Common myeloid progenitor, CD34-positive (primary cell): ENCODE data around the gene CDIPT.

Source experiments
- CTCF ChIA-PET: fragments of 350-600 bp; sonication (Branson Sonifier 250); formaldehyde crosslinking; loops from one replicate; lab custom pipeline; 2021; ENCODE audit warnings: antibody characterized with exemption; lab: Charles Lee
- POLR2A ChIA-PET: fragments of 350-600 bp; sonication (Branson Sonifier 250); formaldehyde crosslinking; loops from one replicate; lab custom pipeline; 2021; ENCODE audit warnings: antibody characterized with exemption; lab: Charles Lee
- DNase-seq, 3 donors: peaks; one replicate each; pipeline versions ENCODE4 v3.0.0 to v3.0.0-alpha.2; 2013
- H3K27ac ChIP-seq, 2 experiments: 1 replicate in 1 of 2; 2 replicates in 1 of 2; pipeline ENCODE4 v1.7.0; 2013; ENCODE audit warnings: inconsistent platforms in 2 of 2, low read length in 2 of 2, mild to moderate bottlenecking in 2 of 2, low read depth in 1 of 2, moderate library complexity in 1 of 2; ENCODE audit not compliant: severe bottlenecking in 2 of 2, insufficient read depth in 1 of 2, poor library complexity in 1 of 2
- H3K27me3 ChIP-seq, 5 experiments: replicated peaks in 2 of 5; 1 replicate in 3 of 5; 2 replicates in 2 of 5; pipeline versions ENCODE4 v1.6.1 to v1.7.0; 2013; ENCODE audit warnings: low read length in 4 of 5, mild to moderate bottlenecking in 2 of 5, moderate library complexity in 2 of 5, inconsistent platforms in 1 of 5; ENCODE audit not compliant: insufficient read depth in 5 of 5, control insufficient read depth in 4 of 5
- H3K36me3 ChIP-seq, 4 experiments: 1 replicate in 2 of 4; 2 replicates in 2 of 4; pipeline versions ENCODE4 v1.6.1 to v1.7.0; 2013; ENCODE audit warnings: low read length in 3 of 4, control low read depth in 1 of 4, mild to moderate bottlenecking in 1 of 4; ENCODE audit not compliant: control insufficient read depth in 4 of 4, insufficient read depth in 4 of 4
- H3K4me1 ChIP-seq, 4 experiments: 1 replicate in 3 of 4; 2 replicates in 1 of 4; pipeline versions ENCODE4 v1.6.1 to v1.7.1; 2013; ENCODE audit warnings: low read length in 3 of 4, mild to moderate bottlenecking in 3 of 4, control low read depth in 1 of 4, inconsistent platforms in 1 of 4, moderate library complexity in 1 of 4; ENCODE audit not compliant: control insufficient read depth in 4 of 4, insufficient read depth in 4 of 4; ENCODE audit errors: control extremely low read depth in 1 of 4
- H3K4me3 ChIP-seq, 7 experiments: 1 replicate in 4 of 7; 2 replicates in 3 of 7; pipeline versions ENCODE4 v1.5.1 to v1.7.0; 2013; ENCODE audit warnings: mild to moderate bottlenecking in 7 of 7, low read length in 6 of 7, moderate library complexity in 6 of 7, inconsistent platforms in 2 of 7, low read depth in 2 of 7, control low read depth in 1 of 7; ENCODE audit not compliant: insufficient read depth in 4 of 7, control insufficient read depth in 1 of 7; ENCODE audit errors: extremely low read depth in 1 of 7
- H3K9me3 ChIP-seq, 5 experiments: 1 replicate in 4 of 5; 2 replicates in 1 of 5; pipeline versions ENCODE4 v1.6.1 to v1.7.1; 2013; ENCODE audit warnings: low read length in 4 of 5, mild to moderate bottlenecking in 2 of 5, inconsistent platforms in 1 of 5, low read depth in 1 of 5, moderate library complexity in 1 of 5; ENCODE audit not compliant: control insufficient read depth in 4 of 5, insufficient read depth in 2 of 5; ENCODE audit errors: control extremely low read depth in 1 of 5
- WGBS: methylation state at CpG from one replicate; pipeline ENCODE4 v1.1.5; 2013; ENCODE audit not compliant: insufficient coverage; 5-methylcytosine and 5-hydroxymethylcytosine counted together

CDIPT gene

DNA sequence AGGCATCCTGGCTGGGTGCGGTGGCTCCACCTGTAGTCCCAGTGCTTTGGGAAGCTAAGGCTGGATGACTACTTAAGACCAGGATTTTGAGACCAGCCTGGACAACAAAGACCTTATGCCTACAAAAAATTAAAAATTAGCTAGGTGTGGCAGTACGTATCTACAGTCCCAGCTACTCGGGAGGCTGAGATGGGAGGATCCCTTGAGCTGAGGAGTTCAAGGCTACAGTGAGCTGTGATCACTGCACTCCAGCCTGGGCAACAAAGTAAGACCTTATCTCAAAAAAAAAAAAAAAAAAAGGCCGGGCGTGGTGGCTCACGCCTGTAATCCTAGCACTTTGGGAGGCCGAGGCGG is 36.7 kb downstream of the CDIPT start:
- Histone ChIP-seq H3K4me1 (peaks cover 9 to 39% (median 29%) of the 10 kb centered on the region in 4 experiments), H3K27me3 (no peaks in the 10 kb centered on the region), H3K9me3 (no peaks in the 10 kb centered on the region), H3K36me3 (peaks cover 0 to 9% (median 2%) of the 10 kb centered on the region in 4 experiments), H3K4me3 (no peak overlapping the region), H3K27ac (no peak overlapping the region)
- DNase-seq: no peak
- WGBS: 100% methylated on average over 1 of the region's 8 CpGs
- CTCF ChIA-PET: interaction anchor here (0.9 to 1.5 kb wide), 4 partner anchors 22 to 206 kb away, joined by 3 to 6 read pairs (median 3); no protein-coding TSS in a partner anchor
- POLR2A ChIA-PET: no interaction called here

DNA sequence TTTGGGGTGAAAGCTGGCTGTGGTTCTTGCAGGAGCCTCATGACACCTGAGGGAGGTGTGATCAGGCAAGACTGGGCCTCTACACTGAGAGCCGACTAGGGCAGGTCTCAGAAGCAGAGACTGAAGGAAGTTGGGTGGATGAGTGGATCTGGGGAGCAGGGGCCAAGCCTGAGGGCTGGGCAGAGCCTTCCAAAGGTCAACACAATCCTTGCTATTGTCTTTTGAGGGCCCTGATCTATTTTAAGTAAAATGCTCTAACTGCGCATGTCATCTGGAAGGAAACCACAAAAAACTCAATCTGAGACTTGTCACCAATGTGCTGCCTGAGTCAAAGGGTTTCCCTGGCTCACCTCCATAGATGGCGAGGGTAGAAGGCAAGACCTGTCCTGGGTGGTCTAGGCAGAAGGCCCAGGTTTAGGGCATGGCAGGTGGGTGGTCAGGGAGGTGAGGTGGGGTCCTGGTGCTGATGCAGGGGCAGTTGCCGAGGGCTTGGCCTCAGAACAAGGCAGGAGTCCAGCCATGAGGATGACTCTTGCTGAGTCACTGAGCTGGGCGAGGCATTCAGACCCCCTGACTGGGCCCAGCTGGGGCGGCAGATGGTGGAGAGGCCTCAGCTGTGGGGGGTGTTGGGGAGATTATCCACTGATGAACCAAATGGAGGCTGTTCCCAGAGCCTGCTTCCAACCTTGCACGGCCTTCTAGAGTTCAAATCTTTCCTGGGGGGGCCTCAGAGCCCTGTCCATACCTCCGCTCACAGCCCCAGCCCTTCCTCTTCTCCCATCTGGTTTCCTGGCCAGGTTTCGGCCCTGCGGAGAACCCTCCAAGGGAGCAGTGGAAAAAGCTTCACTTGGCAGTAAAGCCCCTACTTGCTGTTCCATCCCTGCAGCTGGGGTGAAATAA is 37.6 kb downstream of the CDIPT start:
- Histone ChIP-seq H3K27me3 (no peaks in the 10 kb centered on the region), H3K36me3 (peaks cover 0 to 3% (median under 1%) of the 10 kb centered on the region in 4 experiments), H3K27ac (no peak overlapping the region), H3K4me3 (no peak overlapping the region), H3K4me1 (peaks cover 9 to 48% (median 38%) of the 10 kb centered on the region in 4 experiments), H3K9me3 (no peaks in the 10 kb centered on the region)
- peak in 2 of 3 donors; percentile 42 to 64 for DNase-seq
- ChIA-PET CTCF (interaction anchor here (0.9 to 1.5 kb wide), 3 partner anchors 23 to 126 kb away, joined by 3 to 6 read pairs (median 3); no protein-coding TSS in a partner anchor), POLR2A (no interaction called here)
- WGBS: 47% methylated on average over 10 of the region's 10 CpGs

DNA sequence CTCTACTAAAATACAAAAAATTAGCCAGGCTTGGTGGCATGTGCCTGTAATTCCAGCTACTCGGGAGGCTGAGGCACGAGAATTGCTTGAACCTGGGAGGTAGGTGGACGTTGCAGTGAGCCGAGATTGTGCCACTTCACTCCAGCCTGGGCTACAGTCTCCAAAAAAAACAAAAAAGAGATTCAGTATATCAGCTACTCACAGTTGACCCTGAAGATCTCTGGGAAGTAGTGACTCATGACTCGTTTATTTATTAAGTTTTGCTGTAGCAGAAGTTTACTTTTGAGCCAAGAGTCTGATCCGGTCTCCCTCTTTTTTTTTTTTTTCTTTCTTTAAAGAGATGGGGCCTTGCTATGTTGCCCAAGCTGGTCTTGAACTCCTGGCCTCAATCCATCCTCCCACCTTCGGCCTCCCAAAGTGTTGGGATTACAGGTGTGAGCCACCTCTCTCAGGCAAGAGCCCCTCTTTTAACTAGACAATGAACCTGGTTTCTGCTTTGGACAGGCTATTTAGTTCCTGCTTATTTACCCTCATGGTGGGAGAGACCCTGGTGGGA is 38.4 kb downstream of the CDIPT start:
- CTCF ChIA-PET: interaction anchor here (1.0 kb wide), 1 partner anchor 9 kb away, joined by 3 read pairs; the partner anchor contains the start of gene PAGR1
- H3K36me3 ChIP-seq: peaks cover 0 to 4% (median under 1%) of the 10 kb centered on the region in 4 experiments
- peaks cover 13 to 55% (median 45%) of the 10 kb centered on the region in 4 experiments for H3K4me1 ChIP-seq
- H3K9me3 ChIP-seq: no peaks in the 10 kb centered on the region
- no peak overlapping the region for H3K4me3 ChIP-seq
- H3K27me3 ChIP-seq: no peaks in the 10 kb centered on the region
- POLR2A ChIA-PET: interaction anchor here (0.6 kb wide), 1 partner anchor 76 kb away, joined by 4 read pairs; no protein-coding TSS in a partner anchor
- H3K27ac ChIP-seq: no peak overlapping the region
- peak in 2 of 3 donors; percentile 26 to 35 for DNase-seq
- 100% methylated on average over 1 of the region's 7 CpGs for WGBS

DNA sequence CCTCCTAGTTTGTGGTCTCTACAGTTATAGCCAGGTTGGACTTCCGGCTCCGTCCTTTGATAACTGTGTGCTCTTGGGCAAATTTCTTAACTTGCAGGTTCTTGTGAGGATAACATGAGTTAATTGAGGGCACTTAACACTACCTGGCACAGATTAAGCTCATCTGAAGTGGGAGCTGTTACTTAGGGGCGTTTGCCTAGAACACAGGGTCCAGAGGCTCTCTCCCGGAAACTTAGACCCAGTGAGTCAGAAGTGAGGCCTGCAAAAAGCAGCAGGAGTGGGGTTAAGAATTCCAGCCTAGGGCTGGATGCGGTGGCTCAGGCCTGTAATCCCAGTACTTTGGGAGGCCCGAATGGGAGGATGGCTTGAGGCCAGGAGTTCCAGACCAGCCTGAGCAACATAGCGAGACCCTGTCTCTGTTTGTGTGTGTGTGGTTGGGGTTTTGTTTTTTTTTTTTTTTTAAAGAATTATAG is 41.3 kb downstream of the CDIPT start:
- ChIA-PET CTCF (interaction anchor here (2.4 to 7.2 kb wide), 3 partner anchors 14 to 121 kb away, joined by 12 to 46 read pairs (median 24); no protein-coding TSS in a partner anchor), POLR2A (no interaction called here)
- Histone ChIP-seq H3K9me3 (no peaks in the 10 kb centered on the region), H3K4me1 (peaks cover 17 to 75% (median 63%) of the 10 kb centered on the region in 4 experiments), H3K27ac (peak overlapping the region in 1 of 2 experiments; percentile 79), H3K27me3 (no peaks in the 10 kb centered on the region), H3K36me3 (peaks cover 0 to 22% (median 12%) of the 10 kb centered on the region in 4 experiments), H3K4me3 (peak overlapping the region in 4 of 7 experiments; percentile 77 to 89 (median 84))
- 68% methylated on average over 4 of the region's 7 CpGs for WGBS
- peak in 1 of 3 donors; percentile 15 for DNase-seq

DNA sequence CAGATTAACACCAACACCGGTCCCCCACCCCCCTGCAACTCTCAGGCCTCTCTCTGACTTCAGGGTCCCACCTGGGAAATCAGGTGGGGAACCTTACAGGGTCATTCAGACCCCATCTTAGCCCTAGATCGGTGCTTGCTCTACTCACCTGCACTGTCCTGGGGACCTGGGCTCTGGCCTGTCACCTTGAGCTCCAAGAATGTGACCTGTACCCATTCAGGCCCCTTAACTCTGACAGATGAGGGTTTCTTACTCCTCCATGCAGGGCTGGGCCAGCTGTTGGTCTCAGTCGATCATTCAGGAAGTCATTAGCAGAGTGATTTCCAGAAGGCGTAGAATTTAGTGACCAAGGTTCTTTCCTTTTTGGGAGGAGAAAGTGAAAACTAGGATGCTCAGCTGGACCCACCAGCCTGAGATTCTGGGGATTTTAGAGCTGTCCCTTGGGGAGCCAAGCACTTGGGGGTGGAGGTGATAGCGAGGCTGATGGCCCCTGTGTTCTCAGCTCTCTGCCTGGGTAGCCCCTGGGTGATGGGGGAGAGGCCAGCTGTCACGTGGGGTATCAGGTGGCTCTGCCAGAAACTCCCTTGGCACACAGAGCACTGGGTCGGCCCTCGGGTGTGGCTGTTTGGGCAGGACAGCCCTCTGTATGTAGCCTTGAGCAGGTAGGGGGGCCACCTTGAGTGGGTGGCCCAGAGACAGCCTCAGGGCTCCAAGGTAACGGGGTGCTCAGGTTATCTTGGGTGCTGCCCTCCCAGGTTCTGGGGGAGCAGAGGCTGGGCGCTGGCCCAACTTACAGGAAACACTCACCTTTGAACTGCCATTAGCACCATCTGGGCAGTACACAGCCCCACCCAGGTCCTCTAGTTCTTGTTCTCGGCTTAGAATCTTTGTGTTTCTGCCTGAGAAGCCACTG is 42.0 kb downstream of the CDIPT start:
- ChIA-PET POLR2A (interaction anchor here (0.7 kb wide), 1 partner anchor 13 kb away, joined by 3 read pairs; no protein-coding TSS in a partner anchor), CTCF (interaction anchor here (0.8 to 7.2 kb wide), 7 partner anchors 13 to 187 kb away, joined by 3 to 46 read pairs (median 4); no protein-coding TSS in a partner anchor)
- 35% methylated on average over 7 of the region's 11 CpGs for WGBS
- Histone ChIP-seq H3K4me3 (peak overlapping the region; percentile 48 to 89 (median 77)), H3K27ac (peak overlapping the region; percentile 1 to 79), H3K9me3 (no peaks in the 10 kb centered on the region), H3K4me1 (peaks cover 17 to 77% (median 66%) of the 10 kb centered on the region in 4 experiments), H3K36me3 (peaks cover 0 to 22% (median 12%) of the 10 kb centered on the region in 4 experiments), H3K27me3 (no peaks in the 10 kb centered on the region)
- peak in 1 of 3 donors; percentile 18 for DNase-seq

DNA sequence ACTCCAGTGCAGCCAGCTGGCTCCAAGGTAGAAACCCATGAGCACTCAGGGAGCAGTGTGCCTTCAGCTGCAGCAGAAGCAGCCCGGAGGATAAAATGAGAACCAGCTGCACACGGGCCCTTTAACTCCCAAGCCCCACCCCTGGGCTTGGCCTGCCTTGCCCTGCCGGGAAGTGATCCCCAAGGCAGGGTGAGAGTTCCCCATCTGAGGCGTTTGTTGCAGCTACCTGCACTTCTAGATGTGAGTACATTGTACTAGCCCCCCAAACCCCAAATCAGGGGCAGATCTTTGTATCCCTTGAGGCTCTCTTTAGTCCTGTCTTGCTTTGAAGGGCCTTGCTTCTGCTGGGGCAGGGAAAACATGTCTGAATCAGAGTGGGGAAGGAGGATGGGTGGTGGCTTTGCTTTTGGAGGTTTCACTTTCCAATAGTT is 42.7 kb downstream of the CDIPT start, which contains the start of gene MVP:
MVP (plus strand) TSS at position 192 of the 431 bp plus-strand sequence. CDS start 10,088 bp downstream, outside the sequence.
- peak in 2 of 3 donors; percentile 44 to 46 for DNase-seq
- CTCF ChIA-PET: interaction anchor here (1.0 to 7.2 kb wide), 8 partner anchors 13 to 187 kb away, joined by 3 to 46 read pairs (median 4); no protein-coding TSS in a partner anchor
- Histone ChIP-seq H3K27me3 (no peaks in the 10 kb centered on the region), H3K4me1 (peaks cover 17 to 74% (median 66%) of the 10 kb centered on the region in 4 experiments), H3K36me3 (peaks cover 0 to 22% (median 12%) of the 10 kb centered on the region in 4 experiments), H3K9me3 (no peaks in the 10 kb centered on the region), H3K27ac (peak within 1 kb of the TSS; percentile 1 to 79), H3K4me3 (peak within 1 kb of the TSS; percentile 48 to 89 (median 77))
- POLR2A ChIA-PET: interaction anchor here (0.5 to 0.7 kb wide), 2 partner anchors 13 to 96 kb away, joined by 3 read pairs; no protein-coding TSS in a partner anchor
- 2% methylated on average over 4 of the region's 4 CpGs for WGBS
